Caki2 (cell line): ENCODE measurements around the gene CCDC6. TPM values are rescaled to one million over a fixed set of nuclear protein-coding genes. Genes with fewer than 3 reads are reported as not detected.
A peak's percentile ranks its signal among the peaks of the same experiment; 100 is the strongest.
"Not testable (repeated sequence)": the region's sequence is repeated elsewhere in the genome, so short reads cannot be mapped to it uniquely, and the experiment has no call there.

Experiments
- DNase-seq: peaks from one replicate; pipeline ENCODE4 v3.0.0-alpha.2; 2015; ENCODE audit warnings: low read depth
- in situ Hi-C: cut with HindIII; loops from 2 replicates; pipeline ENCODE4 v1.10.0; 2016; ENCODE audit warnings: low sequenced_read_pairs, low pct_unique_long_range_greater_than_20kb, mixed read lengths
- total RNA-seq: library from RNA; depleted of rRNA; stranded (reverse); fragments of >200 nt; shearing (Covaris generic); gene quantifications from 2 replicates; pipeline ENCODE4 v1.2.3, GENCODE V29; 2014; ENCODE audit warnings: low replicate concordance; rRNA removed

CCDC6 gene
- 12.7 and 15.8 TPM in 2 replicates for total RNA-seq

DNA sequence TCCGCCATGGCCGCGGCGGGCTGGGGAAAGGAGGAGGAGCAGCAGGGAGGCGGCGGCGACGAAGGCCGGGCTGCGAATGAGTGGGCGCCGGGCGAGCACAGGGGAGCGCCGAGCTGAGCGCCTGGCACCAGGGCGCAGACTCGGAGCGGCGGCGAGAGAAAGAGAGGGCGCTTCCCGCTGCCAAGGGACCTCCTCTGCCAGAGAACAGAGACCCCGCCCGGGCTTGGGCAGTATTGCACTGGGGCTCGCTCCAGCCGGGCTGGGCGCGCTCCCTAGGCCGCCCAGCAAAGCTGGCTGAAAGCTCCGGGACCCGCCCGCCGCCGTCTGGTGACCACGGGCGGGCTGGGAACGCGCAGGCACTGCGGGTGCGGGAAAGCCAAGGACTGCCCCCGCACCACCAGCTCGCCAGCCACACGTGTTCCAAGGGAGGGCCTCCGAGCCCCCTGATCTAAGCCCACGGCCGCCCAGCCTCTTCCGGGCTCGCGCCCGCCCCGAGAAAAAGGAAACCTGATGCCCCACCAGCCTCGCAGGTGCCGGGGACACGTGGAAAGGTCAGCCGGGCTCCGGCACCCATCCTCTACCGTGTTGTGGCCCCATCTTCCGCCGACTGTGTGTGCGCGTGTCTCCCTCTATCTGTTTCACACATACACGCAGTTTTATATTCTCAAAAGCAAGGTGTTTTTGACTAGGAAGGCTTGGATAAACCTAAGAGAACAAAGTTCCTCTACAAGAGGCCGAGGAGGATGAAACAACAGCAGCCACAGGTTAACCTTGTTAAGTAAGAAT is at the start of gene CCDC6:
CCDC6 (minus strand) TSS at position 140 of the 786 bp plus-strand sequence; CDS start at position 8, 132 bp downstream.
- peak; percentile 96 for DNase-seq
- in situ Hi-C loops: no loop called here

DNA sequence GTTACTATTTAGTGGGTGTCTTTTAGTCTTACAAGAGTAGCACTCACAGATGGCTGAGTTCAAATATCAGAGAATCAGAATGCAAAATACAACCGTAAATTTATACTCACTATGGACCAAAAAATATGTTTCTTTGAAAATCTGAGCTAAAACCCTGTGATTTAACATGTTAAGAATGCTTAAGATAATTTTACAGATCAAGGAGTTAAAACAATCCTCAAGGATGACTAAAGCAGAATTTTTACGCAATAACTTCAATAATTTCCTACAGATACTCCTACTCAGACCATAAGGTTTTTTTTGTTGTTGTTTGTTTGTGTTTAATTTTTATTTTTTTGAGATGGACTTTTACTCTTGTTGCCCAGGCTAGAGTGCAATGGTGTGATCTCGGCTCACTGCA is 47.9 kb upstream of the CCDC6 start:
- no peak for DNase-seq
- in situ Hi-C loops: no loop called here

DNA sequence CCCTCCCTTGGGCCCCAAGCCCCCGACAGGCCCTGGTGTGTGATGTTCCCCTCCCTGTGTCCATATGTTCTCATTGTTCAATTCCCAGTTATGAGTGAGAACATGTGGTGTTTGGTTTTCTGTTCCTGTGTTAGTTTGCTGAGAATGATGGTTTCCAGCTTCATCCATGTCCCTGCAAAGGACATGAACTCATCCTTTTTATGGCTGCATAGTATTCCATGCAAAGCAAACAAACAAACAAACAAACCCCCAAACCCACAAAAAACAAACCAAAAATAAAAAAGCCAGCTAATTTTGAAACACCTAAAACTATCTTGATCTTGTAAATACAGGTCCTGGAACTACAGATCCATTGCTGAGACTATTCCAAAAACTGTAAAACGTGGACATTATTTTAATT is 47.4 kb upstream of the CCDC6 start:
- DNase-seq, in situ Hi-C loops: not testable (repeated sequence)

DNA sequence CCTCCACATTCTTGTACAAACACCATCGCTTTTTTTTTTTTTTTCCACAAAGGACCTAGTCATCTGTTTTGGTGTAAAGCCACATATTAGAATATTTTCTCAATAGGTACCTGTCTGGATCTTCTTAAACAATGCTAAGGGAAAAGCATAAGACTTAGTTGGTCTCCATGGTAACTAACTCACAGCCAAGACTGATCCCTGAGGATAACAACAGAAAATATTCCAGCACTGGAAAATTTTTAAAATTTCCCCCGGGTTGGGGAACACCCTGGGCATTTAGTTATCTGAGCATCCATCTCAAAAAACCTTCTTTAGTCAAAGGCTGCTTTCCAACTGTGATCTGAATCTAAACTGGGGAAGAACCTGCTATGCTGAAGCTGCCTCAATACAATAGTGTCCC is 43.7 kb upstream of the CCDC6 start:
- no peak for DNase-seq
- in situ Hi-C loops: no loop called here

DNA sequence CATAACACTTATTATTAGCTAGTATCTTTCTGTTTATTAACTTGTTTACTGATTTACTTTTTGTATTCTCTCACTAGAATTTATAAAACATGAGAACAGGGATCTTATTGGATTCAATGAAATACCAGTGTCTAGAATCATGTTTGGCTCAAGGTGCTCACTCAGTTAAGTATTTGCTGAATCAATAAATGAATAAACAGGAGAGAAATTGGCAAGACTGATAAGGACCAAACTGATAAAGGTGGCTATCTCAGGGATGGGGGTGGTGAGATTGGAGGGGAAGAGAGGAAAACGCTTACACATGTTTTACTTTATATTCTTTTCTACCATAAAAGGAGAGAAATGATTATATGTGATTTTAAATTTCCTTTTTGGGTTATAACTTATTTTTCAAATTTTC is 43.3 kb upstream of the CCDC6 start:
- no peak for DNase-seq
- in situ Hi-C loops: no loop called here

DNA sequence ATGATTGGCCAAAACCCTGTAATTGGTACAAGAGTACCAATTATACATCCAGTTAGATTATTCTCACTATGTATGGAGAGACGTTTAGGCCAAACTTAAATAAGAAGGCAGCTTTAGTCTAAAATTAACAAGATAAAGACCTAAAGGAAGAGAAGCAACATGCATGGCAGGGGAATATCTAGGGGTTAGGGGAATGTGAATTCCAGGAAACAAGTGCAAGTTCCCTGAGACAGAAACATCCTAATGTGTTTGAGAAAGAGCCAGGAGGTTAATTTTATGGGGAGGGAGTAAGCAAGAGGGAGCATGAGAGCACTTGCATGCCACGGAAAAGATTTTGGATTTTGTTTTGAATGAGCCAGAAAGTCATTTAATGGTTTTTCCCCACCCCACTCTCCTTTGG is 39.6 kb upstream of the CCDC6 start:
- no peak for DNase-seq
- in situ Hi-C loops: no loop called here

DNA sequence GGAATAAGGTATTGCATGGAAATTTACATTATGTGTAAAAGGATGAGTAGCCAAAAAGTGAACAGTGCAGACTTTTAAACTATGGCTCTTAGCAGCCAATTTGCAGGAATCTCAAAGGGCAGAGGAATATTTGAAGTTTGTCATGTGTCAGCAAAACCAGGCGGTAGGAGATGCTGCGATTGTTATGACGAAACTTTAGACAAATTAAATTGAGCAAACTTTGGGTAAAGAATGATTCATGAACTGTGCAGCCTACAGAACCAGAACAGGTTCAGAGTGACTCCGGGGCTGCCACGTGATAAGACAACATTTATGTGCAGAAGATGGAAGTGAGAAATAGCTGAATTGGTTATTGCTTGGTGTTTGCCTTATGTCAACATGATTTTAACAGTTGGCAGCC is 39.2 kb upstream of the CCDC6 start:
- in situ Hi-C loops: no loop called here
- DNase-seq: no peak

DNA sequence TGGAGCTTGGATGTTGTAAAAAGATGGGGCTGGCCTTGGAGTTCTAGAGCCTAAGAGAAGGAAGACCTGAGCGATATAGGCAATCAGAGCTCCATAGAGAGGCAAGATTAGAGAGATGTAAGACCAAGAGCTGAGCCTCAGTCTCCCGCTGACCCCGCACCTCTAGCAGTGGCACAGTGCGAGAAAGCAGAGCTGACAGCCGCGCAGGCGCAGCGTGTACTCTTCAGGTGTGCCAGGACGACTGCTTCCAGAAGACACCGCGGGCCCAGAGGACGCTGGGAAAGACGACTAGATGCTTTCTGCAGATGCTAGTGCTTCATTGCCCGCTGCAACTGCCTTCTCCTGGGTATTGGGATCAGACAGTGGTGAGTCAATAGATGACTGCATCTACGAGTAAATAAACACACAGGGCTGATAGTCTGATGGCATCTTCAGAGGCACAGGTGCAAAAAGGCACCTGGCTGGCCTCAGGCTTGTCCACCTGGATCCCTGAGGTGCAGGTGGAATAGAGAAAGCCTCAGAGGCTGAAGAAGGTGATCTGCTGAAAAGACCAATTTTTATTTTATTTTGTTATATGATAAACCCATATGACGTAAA is 38.1 kb upstream of the CCDC6 start:
- in situ Hi-C loops: no loop called here

DNA sequence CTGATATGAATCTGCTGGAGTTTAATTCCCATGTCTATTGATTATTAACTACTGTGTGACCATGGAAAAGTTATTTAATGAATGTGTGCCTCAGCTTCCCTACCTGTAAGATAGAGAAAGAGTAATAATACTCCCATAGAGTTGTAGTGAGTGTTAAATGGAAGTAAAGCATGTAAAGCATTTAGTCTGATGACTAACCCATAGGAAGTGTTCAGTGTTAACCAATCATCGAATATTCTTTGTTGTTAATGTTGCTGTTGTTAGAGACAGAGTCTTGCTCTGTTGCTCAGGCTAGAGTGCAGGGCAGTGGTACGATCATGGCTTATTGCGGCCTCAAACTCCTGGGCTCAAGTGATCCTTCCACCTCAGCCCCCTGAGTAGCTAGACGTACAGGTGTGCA is 36.2 kb upstream of the CCDC6 start:
- in situ Hi-C loops: no loop called here
- DNase-seq: no peak

More for the DNA sequence above, 38.1 kb upstream of the CCDC6 start:
- no peak for DNase-seq

DNA sequence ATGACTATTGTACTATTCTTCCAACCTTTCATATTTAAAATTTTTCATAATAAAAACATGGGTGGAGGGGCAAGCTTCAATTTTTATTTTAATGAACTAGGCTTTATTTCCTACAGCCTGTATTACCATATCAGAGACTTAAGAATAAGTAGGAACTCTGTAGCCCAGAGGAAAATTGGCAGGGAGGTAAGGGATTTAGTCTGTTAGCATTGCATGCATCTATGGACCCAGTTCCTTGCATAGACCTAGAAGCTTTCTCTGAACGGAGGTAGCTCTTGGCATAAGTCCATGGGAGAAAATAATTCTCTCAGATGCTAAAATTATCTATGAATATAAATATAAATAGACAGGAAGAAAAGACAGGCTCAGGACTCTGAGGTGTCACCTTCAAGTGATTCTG is 31.4 kb upstream of the CCDC6 start:
- DNase-seq: no peak
- in situ Hi-C loops: no loop called here

DNA sequence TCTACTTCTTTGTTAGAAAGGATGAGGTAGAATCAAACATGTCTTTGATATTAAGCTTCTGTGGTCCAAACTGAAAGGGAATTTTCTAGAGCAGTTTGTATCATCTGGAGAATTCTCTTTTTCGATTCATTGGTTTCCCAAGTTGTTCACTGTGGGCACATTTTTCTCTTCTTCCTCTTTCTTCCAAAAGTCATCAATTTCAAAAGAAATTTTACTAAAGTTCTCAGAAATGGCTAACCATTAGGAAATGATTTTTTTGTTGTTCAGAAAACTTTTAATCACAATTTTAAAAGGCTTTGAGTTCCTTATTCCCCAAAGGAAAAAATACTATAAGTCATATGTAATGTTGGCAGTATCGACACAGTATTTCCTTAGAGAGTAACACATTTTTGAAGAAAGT is 28.3 kb upstream of the CCDC6 start:
- no peak for DNase-seq
- in situ Hi-C loops: no loop called here

DNA sequence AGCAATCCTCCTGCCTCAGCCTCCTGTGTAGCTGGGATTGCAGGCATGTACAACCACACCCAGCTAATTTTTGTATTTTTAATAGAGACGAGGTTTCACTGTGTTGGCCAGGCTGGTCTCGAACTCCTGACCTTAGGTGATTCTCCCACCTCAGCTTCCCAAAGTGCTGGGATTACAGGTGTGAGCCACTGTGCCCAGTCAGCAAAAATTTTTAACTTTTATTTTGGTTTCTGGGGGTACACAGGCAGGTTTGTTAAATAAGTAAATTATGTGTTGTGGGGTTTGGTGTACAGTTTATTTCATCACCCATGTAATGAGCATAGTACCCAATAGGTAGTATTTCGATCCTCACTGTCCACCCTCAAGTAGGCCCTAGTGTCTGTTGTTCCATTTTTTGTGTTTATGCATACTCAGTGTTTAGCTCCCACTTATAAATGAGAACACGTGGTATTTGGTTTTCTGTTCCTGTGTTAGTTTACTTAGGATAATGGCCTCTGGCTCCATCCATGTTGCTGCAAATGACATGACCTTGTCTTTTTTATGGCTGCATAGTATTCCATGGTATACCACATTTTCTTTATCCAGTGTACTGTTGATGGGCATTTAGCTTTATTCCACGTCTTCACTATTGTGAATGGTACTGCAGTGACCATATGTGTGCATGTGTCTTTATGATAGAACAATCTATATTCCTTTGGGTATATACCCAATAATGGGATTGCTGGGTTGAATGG is 24.6 kb upstream of the CCDC6 start:
- in situ Hi-C loops, DNase-seq: not testable (repeated sequence)

DNA sequence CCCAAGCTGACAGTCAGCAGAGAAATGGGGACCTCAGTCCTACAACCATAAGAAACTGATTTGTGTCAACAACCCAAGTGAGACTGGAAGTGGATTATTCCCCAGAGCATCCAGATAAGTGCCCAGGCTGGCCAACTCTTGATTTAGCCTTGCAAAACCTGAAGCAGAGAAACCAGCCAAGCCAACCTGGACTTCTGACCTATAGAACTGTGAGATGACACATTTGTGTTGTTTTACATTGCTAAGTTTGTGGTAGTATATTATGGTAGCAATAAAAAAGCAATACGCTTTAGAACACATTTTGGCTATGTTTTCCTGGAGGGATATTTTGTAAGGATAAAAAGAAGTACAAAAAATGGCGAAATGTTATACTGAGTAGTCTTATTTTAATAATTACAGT is 19.7 kb upstream of the CCDC6 start:
- in situ Hi-C loops: no loop called here
- no peak for DNase-seq

DNA sequence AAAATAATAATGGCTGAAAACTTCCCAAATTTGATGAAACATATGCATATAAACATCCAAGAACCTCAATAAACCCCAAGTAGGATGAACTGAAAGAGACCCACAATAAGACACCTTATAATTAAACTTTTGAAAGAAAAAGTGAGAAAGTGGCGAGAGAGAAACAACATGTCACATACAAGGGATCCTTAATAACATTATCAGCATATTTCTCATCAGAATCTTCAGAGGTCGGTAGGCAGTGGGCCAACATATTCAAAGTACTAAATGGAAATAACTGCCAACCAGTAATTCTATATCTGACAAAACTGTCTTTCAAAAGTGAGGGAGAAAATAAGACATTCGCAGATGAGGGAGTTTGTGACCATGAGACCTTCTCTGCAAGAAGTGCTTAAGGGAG is 16.6 kb upstream of the CCDC6 start:
- in situ Hi-C loops: no loop called here
- DNase-seq: no peak

DNA sequence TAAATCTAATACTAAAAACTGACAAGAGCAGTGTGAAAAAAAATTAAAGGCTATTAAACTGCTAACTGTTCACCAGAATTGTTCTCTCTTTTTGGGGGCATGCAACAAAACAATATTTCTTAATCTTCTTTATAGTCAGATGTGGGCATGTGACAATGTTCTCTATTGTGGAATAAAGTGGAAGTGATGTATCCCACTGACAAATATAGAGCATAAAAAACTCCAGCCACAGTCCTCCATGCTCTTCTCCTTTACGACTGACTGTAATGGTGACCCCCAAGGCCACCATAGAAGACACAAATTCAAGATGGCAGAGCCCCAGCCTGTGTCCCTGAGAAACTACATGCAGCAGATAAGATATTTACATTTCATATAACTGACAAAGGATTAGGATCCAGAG is 11.6 kb upstream of the CCDC6 start:
- DNase-seq: no peak
- in situ Hi-C loops: no loop called here

DNA sequence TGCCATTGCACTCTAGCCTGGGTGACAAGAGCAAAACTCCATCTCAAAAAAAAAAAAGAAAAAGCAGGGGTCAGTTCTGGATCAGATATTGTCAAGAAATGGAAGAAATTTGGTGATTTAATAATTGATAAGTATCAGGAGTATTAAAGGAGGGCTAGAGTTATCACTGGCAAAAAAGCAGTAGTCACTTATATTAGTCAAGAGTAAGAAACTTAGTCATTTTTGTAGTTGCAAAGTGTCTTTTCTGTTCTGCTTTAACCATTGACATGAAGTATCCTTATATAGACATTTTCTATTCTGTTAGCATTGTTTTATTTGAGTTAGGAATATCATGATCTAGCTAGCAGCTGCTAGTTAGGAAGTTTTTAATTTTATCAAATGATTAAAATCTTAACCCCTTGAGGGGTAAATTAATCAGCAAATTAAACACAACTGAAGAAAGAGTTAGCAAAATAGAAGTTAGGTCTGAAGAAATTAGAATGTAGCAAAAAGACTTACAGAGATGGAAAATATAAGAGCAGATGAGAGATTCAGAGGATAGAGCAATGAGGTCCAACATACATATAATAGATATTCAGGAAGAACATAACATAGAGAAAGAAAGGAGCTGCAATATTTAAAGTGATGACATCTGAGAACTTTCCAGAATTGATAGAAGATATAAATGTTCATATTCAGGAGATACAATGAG is 7.3 kb upstream of the CCDC6 start:
- DNase-seq: no peak
- in situ Hi-C loops: no loop called here

DNA sequence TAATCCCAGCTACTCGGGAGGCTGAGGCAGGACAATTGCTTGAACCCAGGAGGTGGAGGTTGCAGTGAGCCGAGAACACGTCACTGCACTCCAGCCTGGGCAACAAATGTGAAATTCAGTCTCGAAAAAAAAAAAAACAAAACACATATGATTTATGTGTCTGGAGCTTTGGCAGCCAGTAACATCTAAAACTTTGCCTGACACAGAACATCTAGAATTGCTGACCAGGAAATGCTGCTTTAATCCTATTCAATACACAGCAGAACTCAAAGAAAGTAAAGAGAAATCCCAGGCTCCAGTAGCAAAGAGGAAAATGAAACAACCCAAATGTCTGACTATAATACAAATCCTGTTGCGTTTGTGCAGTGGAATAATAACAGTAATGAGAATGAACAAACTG is 4.5 kb upstream of the CCDC6 start:
- in situ Hi-C loops: no loop called here
- no peak for DNase-seq

DNA sequence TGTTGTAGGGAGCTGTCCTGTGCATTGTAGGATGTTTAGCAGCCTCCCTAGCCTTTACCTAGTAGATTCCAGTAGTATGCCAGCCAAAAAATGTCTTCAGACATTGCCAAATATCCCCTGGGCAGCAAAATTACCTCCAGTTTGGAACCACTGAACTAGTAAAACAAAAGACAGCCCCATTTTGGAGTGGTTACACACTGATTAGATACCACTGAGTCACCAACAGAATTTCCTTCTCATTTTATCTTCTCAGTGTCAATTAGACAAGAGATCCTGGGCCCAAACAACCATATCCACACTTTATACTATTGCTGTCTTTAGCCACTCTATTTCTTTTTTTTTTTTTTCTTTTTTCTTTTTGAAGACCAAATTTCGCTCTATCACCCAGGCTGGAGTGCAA is 3.5 kb upstream of the CCDC6 start:
- in situ Hi-C loops: no loop called here
- no peak for DNase-seq

DNA sequence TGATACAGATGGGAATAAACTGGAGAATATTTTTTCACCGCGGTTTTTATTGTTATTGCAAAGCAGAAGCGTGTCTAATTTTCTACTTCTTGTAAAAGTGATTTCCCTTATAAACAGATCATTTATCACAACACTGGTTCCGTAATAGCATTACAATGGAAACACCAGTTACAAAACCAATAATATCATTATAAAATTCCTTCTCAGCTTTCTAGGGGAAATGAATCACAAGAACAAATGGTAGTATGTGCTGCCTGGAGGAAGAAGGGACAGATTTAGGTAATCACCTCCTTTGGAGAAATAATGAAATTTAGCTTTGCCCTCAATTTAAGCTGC is 2.4 kb upstream of the CCDC6 start:
- DNase-seq: no peak
- in situ Hi-C loops: no loop called here
